ENCODE data around the gene ABCC1.

ABCC1 gene

DNA sequence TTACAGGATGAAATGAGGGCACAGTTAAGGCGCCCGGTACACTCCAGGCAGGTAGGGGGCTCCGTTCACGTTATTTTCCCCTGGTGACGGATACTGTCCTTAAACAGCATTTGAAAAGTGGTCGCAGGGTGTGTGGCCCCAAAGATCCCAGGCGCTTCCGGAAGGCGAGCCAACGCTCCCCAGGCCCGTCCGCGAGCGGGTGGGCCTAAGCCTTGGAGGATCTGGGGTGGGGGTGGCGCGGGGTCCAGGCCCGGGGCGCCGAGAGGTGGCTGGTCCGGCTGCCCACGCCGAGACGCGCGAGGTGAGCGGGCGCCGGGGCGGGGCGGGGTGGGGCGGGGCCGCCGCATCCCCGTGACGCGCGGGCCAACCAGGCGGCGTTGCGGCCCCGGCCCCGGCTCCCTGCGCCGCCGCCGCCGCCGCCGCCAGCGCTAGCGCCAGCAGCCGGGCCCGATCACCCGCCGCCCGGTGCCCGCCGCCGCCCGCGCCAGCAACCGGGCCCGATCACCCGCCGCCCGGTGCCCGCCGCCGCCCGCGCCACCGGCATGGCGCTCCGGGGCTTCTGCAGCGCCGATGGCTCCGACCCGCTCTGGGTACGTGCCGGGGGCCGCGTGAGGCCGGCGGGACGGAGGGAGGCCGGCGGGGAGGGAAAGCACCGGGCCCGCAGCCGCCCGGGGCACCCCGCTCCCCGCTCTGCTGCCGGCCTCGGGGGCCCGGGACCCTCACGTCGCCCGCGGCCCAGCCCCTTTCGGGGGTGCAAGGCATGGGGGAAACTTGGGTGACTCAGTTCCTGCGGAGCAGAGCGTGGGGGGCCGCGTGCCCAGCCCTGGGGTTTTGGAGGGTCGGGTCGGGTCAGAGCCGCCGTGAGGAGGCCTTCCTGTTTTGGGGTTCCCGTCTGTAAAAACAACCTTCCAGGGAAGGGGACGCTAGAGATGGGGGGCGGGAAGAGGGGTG is at the start of gene ABCC1:
TSS of gene ABCC1 (plus strand) at position 407 of the 951 bp plus-strand sequence. CDS start at position 543, 136 bp downstream.
- DNase-seq (ENCODE audit: low read depth): no peak
- TF ChIP-seq, protein P1, sequence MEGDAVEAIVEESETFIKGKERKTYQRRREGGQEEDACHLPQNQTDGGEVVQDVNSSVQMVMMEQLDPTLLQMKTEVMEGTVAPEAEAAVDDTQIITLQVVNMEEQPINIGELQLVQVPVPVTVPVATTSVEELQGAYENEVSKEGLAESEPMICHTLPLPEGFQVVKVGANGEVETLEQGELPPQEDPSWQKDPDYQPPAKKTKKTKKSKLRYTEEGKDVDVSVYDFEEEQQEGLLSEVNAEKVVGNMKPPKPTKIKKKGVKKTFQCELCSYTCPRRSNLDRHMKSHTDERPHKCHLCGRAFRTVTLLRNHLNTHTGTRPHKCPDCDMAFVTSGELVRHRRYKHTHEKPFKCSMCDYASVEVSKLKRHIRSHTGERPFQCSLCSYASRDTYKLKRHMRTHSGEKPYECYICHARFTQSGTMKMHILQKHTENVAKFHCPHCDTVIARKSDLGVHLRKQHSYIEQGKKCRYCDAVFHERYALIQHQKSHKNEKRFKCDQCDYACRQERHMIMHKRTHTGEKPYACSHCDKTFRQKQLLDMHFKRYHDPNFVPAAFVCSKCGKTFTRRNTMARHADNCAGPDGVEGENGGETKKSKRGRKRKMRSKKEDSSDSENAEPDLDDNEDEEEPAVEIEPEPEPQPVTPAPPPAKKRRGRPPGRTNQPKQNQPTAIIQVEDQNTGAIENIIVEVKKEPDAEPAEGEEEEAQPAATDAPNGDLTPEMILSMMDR (conservative IDR thresholded peaks at IDR 0.05; ENCODE audit: low read depth, low read length): no peak
- H3K4me3 ChIP-seq (ENCODE audit: low read depth, low read length): peak within 1 kb of the TSS; percentile 77

DNA sequence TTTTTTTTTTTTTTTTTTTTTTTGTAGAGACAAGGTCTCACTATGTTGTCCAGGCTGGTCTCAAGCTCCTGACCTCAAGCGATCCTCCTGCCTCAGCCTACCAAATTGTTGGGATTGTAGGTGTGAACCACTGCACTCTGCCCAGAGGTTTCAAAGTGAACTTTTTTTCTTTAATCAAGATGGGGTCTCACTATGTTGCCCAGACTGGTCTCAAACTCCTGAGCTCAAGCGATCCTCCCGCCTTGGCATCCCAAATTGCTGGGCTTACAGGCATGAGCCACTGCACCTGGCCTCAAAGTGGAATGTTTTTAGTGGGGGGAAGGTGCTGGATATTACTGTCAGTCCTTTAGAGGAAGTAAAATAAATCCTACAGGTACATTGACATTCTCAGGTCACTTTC is 49.1 kb upstream of the ABCC1 start:
- TF ChIP-seq, protein P1 (conservative IDR thresholded peaks at IDR 0.05; ENCODE audit: low read depth, low read length): no peak
- H3K4me3 ChIP-seq (ENCODE audit: low read depth, low read length): no peak overlapping the region
- no peak for DNase-seq (ENCODE audit: low read depth)

DNA sequence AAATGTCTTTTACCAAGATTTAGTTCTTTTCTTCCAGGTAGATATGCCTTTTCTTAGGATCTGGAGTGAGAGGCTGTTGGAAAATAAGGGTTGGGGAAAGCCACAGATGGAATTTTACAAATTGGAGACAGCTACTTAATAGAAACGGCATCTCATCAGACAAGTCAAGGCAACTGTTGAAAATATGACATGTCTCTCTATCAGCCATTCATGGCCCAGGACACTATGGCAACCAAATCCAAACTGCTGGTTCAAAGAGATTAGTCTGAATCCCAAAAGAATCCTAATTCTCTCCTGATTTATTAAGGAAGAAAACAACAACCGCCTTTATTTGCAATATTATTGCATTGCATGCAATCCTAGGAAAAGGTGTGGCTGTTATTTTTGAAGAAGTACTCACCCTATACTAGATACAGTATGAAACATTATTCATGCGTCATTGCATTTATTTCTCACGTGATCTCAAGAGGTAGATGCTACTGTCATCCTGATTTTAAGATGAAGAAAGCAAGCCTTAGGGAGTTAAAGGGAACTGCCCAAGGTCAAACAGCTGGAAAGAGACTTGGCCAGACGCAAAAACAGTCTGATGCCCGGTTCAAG is 48.4 kb upstream of the ABCC1 start:
- H3K4me3 ChIP-seq (ENCODE audit: low read depth, low read length): no peak overlapping the region
- no peak for DNase-seq (ENCODE audit: low read depth)
- TF ChIP-seq, protein P1 (conservative IDR thresholded peaks at IDR 0.05; ENCODE audit: low read depth, low read length): no peak

DNA sequence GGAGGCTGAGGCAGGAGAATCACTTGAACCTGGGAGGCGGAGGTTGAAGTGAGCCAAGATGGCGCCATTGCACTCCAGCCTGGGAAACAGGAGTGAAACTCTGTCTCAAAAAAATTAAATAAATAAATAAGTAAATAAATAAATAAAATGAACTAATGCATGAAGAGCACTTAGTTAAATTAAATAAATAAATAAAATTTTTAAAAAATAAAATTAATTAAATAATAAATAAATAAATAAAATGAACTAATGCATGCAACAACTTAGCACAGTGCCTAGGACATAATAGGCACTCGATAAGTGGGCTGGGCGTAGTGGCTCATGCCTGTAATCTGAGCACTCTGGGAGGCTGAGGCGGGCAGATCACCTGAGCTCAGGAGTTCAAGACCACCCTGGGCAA is 45.5 kb upstream of the ABCC1 start:
- TF ChIP-seq, protein P1 (conservative IDR thresholded peaks at IDR 0.05; ENCODE audit: low read depth, low read length): no peak
- no peak overlapping the region for H3K4me3 ChIP-seq (ENCODE audit: low read depth, low read length)
- no peak for DNase-seq (ENCODE audit: low read depth)

DNA sequence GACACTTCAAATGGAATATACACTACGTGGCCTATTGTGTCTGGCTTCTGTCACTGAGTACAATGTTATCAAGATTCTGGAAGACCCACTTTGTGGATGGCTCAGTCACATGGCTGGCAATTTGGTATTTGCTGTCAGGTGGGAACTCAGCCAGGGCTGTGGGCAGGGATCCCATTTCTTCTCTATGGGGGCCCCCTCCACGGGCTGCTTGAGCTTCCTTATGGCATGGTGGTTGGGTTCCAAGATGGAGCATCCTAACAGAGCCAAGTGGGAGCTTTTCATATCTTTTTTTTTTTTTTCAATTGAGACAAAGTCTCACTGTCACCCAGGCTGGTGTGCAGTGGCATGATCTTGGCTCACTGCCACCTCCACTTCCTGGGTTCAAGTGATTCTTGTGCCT is 43.0 kb upstream of the ABCC1 start:
- no peak overlapping the region for H3K4me3 ChIP-seq (ENCODE audit: low read depth, low read length)
- no peak for DNase-seq (ENCODE audit: low read depth)
- TF ChIP-seq, protein P1 (conservative IDR thresholded peaks at IDR 0.05; ENCODE audit: low read depth, low read length): no peak

DNA sequence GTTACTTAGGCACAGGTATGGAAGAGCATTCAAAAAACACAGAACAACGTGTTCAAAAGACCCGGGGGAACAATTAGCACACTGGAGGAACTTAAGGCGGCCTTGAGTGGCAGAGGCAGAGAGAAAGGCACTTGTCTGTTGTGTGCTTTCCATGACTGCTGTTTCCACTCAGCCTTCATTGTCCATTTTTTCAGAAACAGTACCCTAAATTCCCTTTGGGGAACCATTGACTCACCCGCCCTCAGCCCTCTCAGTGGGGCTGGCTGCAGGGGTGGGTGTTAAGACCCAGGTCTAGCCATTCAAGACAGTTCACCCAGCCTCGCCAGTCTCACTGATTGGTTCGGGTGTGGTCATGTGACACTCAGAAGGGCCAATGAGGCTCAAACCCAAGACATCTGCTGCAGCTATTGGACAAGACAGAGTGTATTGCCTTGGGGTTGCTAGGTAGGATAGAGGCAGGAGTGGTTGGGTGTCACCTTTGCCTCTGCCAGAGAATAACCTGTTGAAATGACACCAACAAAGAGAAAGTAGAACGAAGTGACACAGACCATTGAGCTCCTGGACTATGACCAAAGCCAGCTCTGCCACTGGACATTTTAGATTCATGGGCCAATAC is 41.4 kb upstream of the ABCC1 start:
- DNase-seq (ENCODE audit: low read depth): peak; percentile 56
- TF ChIP-seq, protein P1 (conservative IDR thresholded peaks at IDR 0.05; ENCODE audit: low read depth, low read length): no peak
- H3K4me3 ChIP-seq (ENCODE audit: low read depth, low read length): no peak overlapping the region

All from choroid plexus epithelial cell (primary cell).